HG03571 (cell line): ENCODE measurements around the gene CSNK2A1.
"Not testable (repeated sequence)": the region's sequence is repeated elsewhere in the genome, so short reads cannot be mapped to it uniquely, and the experiment has no call there.

Source experiments
- ATAC-seq: cut with Tn5 transposase; IDR thresholded peaks from one replicate; pipeline ENCODE4 v1.9.1; 2021; ENCODE audit not compliant: unreplicated experiment

Gene CSNK2A1

DNA sequence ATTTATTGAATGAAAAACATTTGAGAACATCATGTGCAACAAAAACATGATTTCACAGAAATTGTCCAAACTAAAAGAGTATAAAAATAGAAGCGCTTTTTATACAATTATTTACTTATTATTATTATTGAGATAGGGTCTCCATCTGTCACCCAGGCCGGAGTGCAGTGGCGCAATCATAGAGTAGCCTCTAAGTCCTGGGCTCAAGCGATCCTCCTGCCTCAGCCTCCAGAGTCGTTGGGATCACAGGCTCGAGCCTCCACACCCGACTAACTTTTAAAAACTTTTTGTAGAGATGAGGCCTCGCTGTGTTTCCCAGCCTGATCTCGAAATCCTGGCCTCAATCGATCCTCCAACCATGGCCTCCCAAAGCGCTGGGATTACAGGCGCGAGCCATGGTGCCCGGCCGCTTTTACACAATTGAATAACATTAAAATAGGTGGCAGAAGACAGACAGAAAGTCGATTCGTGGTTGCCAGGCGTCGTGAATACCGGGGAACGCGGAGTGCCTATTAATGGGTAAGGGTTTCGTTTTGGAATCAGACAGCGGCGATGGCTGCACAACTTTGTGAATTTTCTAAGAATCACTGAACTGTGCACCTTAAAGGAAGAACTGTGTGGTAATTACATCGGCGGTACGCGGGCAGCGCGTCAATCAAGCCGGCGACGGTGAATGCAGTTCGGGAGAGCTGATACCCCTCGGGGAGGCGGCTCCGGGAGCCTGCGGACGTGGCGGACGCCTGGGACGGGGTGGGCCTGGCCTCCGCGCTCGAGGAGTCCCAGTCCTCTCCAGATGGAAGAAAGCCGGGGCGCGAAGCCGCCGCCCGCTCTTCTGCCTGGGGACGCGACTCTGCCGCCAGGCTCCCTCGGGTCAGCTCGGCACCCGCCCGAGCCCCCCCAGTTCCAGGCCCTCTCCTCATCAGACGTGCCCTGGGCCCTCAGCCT, 82.1 kb downstream of the CSNK2A1 start:
- ATAC-seq: peak; percentile 22

DNA sequence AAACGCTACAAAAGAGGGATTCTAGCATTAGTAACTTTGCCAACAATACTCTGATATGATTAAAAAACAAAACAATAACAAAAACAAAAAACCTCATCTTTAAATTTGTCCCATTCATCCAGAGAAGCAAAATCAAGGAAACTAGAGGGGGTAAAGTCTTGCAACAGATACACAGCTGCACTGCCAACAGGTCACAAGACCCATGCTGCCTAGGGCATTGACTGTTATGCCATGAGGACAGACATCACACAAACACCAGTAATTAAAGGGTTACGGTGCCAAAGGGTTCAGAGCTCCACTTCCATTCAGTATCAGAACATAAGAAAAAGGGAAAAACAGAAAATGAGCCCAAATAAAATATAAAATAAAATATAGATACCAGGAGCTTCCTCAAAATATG, 82.9 kb downstream of the CSNK2A1 start:
- no peak for ATAC-seq

DNA sequence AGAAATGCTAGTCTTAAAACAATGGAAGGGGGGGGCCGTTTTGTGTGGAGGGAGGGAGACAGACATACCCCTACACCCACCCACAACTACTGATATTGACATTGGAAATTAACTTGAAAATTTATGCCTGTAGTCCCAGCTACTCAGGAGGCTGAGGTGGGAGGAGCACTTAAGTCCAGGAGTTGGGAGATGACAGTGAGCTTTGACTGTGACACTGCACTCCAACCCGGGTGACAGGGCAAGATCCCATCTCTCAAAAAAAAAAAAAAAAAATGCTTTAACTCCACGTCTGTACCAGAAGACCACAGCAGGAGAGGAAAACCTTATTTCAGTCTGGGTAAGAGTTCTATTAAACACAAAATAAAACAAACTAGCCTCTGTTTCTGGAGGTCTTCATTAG, 83.4 kb downstream of the CSNK2A1 start:
- ATAC-seq: no peak

DNA sequence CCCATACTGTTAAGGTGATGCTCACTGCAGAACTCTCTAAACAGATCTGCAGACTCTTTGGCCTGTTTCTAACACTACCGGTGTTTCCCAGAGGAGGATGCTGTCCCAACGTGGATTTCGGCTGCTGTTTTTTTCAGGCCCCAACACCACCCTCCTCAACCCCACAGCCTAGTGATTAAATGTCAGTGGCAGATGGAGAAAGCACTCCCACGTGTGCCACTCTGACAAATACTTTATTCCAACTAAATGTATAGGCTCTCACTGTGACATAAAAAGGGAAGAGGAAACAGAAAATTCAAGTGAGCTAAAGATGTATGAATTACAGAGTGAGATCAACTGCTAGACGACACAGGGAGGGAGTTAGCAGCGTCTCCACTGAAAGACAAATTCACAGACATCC, 84.8 kb downstream of the CSNK2A1 start:
- no peak for ATAC-seq

DNA sequence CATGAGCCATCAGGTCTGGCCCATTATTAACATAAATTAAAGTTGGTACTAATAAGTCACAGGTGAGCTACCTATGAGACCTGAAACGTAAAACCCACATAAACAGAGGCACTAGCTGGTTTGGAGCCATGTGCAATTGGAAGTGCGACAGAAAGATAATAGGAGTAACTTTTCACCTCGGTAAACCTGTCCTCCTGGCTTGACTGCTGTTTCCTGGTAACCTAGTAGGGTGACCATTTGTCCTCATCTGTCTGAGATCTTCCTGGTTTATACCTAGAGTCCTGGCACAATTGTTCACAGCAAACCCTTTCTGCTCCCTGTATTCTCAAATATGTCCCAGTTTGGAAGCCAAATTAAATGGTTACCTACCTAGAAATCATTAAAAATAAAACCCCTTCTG, 88.6 kb downstream of the CSNK2A1 start:
- no peak for ATAC-seq

DNA sequence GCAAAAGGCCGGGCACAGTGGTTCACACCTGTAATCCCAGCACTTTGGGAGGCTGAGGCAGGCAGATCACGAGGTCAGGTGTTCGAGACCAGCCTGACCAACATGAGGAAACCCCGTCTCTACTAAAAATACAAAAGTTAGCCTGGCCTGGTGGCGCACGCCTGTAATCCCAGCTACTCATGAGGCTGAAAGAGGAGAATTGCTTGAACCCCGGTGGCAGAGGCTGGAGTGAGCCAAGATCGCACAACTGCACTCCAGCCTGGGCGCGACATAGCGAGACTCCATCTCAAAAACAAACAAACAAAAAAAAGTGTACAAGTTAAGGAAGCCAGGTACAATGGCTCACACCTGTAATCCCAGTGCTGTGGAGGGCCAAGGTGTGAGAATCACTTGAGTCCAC, 91.6 kb downstream of the CSNK2A1 start:
- ATAC-seq: not testable (repeated sequence)

DNA sequence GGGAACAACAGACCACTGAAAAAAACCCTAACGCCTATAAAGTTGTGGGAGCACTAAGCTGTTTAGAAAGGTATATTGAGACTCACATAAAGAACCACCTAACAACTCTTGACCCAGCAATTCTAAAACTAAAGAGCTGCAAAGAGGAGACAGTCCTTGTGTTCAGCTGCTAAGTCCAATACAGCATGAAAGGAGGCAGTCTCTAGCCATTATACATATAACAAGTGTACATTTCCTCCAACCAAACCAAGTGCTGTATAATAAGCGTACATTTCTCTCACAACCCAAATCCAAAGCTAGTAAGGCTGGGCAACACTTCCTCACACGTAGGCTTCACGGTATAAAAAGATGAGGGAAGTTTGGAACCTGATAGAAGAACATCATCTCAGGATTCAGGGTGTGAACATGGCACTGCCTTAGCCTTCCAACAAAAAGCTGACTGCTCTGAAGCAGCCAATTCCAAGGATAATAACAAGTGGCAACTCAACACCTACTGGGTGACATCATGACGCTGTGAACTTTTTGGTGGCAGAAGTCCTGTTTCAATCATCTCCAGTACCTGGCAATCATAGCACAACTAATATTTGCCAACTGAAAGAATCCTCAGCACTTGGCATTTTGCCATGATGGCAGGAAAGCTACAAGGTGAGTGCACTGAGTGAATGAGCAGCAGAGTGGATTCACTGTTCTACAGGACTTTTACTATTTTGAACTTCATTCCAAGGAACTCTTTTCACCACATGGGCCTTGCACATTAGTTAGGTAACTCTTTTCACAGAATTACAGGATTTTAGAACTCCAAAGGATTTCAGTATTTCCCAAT, 97.9 kb downstream of the CSNK2A1 start:
- ATAC-seq: no peak

DNA sequence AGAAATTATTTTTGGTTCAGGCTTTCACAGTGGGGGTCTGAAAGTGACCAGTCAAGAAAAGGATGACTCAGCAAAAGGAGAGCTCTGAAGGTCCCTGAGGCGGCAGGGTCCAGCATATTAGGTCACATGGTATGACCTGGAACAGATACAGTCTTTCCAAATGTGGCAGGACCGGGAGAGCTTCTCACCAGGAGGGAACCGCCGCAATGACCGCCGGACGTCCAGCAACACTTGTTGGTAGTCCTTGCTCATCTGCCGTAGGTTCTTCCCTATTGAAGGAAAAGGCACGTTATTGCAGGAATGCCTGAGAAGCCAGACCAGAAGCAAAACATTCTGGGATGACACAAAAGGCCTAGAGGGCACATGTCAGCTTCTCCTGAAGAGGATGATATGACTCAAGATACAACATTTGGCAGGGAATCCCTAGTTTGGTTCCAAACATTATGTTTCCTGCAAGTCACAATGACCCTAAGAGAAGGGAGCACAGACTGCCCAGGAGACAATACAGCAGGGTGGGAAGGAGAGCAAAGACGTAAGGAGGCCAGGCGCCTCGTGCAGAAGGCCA, 98.6 kb downstream of the CSNK2A1 start:
- ATAC-seq: no peak

DNA sequence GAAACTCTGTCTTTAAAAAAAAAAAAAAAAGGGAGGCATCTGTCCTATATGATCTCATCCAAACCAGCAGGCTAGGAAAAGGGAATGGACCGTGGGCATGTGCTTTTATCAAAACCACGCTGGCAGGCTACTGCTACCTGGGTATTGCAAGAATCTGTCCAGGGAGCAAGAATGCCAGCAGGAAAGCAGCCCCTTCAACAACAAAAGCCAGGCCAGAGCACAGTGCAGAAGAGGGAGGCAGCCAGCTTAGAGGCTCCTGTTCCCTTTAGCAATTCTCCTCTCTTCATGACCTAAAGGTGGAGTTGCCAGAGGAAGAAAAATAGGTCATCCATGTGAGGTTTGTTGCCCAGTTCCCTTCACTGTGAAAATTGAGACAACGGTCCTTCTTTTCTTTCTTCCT, 99.5 kb downstream of the CSNK2A1 start:
- no peak for ATAC-seq

DNA sequence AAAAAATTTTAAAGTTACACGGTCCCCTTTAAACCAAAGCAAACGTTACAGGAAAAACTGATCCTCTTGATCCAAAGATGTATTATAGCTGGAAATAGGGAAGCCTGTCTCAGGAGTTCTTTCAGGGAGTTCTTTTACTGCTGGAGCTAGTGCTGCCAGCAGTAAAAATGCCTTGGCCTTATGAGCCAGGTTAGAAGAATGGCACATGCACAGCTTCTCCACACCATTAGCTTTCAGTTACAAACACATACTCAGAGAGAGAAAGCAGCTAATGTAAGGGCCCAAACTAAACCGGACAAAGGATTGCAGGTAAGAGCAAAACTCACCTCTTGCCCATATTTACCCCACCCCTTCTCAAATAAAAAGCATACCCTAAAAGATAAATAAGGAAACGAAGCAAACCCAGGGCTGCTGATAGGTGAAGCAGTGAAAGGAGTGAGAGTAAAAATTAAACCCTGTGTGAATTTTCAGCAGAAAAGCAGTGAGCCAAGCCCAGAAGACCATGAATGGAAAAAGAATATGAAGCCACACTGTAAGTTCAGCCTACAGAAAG, 100.3 kb downstream of the CSNK2A1 start:
- ATAC-seq: no peak

DNA sequence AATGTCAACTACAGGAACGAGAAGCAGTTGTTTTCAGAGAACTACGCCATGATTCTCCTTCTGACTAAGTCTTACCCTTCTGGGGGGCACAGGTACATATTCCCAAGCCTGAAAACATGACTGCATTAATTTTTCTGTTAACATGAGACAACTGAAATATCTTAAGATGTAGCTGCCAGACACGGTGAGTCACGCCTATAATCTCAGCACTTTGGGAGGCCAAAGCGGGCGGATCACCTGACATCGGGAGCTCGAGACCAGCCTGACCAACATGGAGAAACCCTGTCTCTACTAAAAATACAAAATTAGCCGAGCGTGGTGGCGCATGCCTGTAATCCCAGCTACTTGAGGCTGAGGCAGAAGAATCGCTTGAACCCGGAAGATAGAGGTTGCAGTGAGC, 103.0 kb downstream of the CSNK2A1 start:
- no peak for ATAC-seq

DNA sequence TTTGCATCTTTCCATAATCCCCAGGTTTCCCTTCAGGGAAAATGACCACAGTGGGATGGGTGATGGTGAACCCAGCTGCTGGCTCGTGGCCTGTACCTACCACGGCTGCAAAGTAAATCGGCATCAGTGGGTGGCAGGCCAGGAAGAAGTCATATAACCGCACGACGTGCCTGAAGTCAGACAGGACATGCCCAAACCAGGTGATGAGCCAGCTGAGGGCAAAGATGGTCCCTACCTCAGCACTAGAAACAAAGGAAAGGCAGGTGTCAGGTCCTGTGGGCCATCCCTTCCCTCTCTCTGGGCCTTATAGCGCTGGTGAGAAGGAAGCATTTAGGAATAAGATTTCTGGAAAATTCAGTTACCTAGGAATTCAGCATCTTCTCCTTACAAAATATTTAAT, 103.4 kb downstream of the CSNK2A1 start:
- ATAC-seq: no peak

DNA sequence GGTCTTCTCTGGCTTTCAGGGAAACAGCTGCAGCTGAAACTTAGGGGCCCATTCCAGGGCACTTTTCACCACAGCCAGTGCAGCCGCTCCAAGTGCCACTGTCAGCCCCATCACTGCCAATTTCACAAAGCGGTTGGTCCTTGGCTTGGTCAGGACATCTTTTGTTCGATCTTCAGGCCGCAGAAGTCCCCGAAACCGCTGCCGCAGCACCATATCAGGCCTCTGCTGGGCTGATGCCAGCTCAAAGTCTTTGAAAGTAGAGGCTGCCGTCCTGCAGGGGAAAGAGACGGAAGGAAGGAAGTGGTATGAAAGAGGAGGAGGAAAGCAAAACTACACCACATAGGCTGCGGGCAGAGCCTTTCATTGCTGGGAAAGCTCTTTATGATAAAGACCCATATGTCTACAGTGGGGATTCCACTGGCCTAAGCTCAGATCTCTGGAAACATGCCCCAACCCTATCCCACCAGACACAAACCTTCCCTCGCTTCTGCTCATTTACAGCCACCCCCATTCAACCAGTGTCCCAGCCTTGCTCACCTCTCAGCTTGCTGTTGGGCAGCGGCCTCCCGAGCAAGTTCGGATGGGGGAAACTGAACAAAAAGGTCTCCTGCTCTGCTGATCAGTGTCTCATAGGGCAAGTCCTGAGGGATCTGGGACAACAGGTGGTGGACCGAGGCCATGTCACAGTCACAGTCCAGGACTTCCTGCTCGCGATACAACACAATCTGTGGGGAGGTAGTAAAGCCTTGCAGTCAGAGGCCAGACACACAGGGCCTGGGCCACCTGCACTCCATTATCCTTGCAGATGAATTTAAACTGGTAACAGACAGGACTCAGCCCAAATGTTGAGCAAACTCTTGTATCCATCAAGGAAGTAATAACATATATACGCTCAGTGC, 104.8 kb downstream of the CSNK2A1 start:
- no peak for ATAC-seq

DNA sequence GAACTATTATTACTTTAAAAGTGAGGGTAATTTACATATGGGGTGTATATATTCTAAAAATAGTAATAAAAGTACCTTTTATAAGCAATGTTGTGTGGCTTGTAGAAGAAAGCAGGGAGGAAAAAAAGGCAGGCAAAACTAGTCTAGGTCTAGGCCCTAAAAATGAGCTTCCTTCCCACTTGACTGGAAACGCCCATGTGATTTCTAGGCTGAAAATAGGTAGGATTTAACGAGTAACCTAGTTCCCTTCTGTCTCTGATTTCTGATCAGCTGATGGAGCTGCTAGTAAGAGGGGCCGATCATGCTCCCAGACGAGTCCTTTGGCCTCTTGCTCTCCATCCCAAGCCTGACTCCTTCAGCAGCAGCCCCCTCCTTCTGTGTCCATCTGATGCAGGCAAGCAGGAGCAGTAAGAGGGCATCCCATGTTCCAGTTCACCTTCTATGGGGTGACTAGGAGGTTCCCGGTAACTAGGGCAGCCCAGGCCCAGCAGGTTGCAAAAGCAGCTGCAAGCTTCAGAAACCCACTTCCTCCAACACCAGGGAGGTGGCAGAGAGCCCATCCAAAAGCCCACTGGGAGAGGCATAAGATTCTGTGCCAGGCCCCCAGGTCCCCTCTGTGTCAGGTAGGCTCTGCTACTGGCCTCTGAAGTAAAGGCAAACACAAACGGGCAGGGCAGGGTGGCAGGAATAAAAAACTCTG, 105.7 kb downstream of the CSNK2A1 start:
- ATAC-seq: no peak

DNA sequence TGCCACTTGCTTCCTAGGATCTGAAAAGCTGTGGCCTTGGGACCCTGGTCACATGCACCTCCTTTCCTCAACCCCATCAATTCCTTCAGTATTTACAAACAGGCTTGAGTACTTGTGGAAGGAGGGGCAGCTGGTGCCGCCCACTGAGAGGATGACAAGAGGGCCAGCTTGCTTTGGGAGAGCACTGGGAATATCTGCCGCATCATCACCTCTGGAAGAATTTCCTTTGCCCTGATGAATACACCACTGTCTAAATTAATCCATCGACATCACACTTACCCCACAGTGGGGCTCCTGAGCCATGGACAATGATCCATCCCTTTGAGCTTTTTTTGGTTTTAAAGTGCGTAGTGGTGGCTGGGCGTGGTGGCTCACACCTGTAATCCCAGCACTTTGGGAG, 107.1 kb downstream of the CSNK2A1 start:
- ATAC-seq: no peak

DNA sequence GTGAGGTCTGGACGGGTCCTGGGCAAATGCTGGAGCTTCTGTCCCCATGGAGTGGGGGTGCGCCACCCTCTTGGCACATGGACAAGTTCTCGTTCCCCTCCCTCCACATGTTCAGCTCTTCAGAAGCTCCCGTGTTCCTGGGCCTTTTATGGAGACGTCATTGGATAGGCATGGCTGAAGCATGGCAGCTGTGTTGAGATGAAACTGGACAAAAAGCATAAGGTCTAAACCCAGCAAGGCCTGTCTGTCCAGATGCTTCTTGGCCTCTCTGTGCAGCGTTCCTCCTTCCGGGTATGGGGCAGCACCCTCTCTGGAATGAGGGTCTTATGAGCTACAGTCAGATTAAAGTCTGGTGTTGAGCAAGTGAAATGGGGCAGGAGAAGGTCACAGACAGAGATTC, 108.0 kb downstream of the CSNK2A1 start:
- ATAC-seq: no peak

DNA sequence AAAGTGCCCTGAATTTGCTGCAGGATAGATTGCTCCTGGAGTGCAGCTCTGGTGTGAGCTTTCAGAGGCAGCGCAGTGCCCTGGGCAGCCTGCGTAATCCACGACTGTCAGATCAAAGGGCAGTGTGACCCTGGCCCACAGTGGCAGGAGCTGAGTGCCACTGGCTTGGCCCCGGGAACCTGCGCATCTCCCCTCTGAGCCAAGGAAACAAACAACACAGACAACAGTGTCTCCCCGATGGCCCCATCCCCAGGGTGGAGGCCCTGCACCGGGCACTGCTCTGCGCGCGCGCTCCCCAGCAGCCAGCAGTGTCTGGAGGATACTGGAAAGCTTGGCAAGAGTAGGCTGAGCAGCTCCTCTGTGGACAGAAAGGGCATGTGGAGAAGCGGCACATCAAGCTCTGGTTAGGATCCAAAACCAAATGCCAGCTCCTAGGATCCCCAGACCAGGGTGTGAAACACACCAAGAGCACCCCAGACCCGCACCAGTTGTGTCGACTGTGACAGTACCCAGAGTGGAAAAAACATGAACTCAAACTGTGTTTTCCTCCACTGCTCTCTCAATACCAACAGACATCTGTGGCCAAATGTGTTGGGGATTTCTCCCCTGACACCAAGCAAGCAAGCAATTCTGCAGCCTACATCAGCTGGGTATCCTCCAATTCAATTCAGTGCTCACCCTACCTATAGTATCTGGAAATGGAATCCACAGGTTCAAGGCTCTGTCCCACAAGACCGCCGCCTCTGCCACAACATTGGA, 108.8 kb downstream of the CSNK2A1 start:
- no peak for ATAC-seq

DNA sequence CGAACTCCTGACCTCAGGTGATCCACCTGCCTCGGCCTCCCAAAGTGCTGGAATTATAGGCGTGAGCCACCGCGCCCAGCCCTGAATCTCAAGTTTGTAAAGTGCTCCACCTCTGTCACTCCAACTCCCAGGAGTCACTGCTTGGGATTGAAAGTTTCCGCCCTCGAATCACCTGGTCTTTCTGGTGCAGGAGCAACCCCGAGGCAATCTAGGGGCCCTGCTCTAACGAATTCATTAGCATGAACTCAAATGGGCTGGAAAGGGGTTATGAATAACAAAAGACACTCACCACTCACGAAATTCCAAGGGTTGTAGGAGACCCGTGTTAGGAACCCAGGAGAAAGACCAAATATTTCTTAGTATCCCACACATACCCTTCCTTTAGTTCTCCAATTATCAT, 109.4 kb downstream of the CSNK2A1 start:
- ATAC-seq: no peak

DNA sequence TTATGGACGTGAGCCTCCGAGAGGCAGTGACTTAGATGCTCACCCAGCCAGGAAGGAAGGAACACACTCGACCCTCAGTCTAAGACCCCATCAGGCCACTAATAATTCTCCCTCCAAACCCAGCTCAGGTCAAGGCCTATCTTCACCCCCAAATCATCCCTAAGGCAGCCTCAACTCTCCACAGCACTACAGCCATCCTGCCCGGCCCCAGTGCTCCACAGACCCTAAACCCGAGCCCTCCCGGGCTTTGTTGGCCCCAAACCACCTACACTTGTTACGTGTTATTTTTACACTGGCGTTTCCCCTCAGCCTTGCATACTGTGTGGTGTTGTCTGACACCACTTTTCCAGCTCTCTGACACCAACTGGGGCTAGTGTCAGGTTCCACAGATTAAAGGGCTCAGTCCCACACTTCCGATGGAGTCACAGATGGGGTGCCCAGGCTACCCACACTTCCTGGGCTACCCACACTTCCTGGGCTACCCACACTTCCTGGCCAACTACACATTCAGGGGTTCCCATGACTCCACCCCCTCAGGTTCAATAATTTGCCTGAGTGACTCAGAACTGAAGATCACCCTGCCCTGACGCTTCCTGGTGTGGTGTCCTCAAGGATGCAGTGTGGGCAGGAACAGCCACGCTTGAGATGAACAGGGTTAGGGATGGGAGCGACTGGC, 110.2 kb downstream of the CSNK2A1 start:
- ATAC-seq: peak; percentile 90
